Muscle layer of colon (tissue), 2 donors: ENCODE data around the gene HNRNPK.

Experiments
- H3K27ac ChIP-seq: one replicate; pipeline ENCODE4 v1.7.0; 2013; ENCODE audit warnings: low read depth, mild to moderate bottlenecking, low read length, moderate library complexity
- H3K27me3 ChIP-seq, 2 donors: one replicate each; pipeline ENCODE4 v1.7.0; 2013; ENCODE audit warnings: low read length in 2 of 2, mild to moderate bottlenecking in 2 of 2; ENCODE audit not compliant: insufficient read depth in 2 of 2, control insufficient read depth in 1 of 2
- H3K36me3 ChIP-seq: one replicate; pipeline ENCODE4 v1.7.0; 2013; ENCODE audit warnings: mild to moderate bottlenecking, low read length; ENCODE audit not compliant: insufficient read depth
- H3K4me1 ChIP-seq: one replicate; pipeline ENCODE4 v1.7.0; 2013; ENCODE audit warnings: mild to moderate bottlenecking, low read length; ENCODE audit not compliant: insufficient read depth
- H3K4me3 ChIP-seq, 2 donors: one replicate each; pipeline ENCODE4 v1.7.0; 2013; ENCODE audit warnings: low read length in 2 of 2, low read depth in 1 of 2, mild to moderate bottlenecking in 1 of 2, moderate library complexity in 1 of 2
- H3K9ac ChIP-seq: one replicate; pipeline ENCODE4 v1.7.0; 2013; ENCODE audit warnings: low read length
- H3K9me3 ChIP-seq: one replicate; pipeline ENCODE4 v1.7.0; 2013; ENCODE audit warnings: mild to moderate bottlenecking, low read length
- donor health status: abdominal sarcoma.
- donor health status: Adenocarcinoma of cecum.

The HNRNPK gene

DNA sequence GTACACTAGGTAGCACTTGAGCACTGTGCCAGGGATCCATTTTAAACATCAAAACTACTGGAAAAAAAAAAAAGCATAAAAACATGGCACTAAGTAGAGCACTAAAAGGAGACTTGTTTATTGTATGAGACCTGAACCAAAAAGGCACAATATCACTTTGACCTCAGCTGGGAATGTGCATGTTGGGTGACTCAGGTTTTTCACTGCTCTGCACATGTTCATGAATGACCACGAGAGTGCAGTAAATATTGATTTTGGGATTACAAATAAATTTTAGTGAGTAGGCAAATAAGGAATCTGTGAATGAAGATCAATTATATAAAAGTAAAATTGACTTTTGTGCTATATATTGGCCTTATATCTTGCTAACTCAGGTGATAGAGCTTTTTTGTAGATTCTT is 12.4 kb upstream of the HNRNPK start:
- H3K27ac ChIP-seq = no peak overlapping the region
- no peaks in the 10 kb centered on the region for H3K36me3 ChIP-seq
- H3K4me1 ChIP-seq = no peaks in the 10 kb centered on the region
- H3K27me3 ChIP-seq = no peaks in the 10 kb centered on the region
- H3K9ac ChIP-seq = no peak overlapping the region
- H3K9me3 ChIP-seq = no peaks in the 10 kb centered on the region
- no peak overlapping the region for H3K4me3 ChIP-seq

DNA sequence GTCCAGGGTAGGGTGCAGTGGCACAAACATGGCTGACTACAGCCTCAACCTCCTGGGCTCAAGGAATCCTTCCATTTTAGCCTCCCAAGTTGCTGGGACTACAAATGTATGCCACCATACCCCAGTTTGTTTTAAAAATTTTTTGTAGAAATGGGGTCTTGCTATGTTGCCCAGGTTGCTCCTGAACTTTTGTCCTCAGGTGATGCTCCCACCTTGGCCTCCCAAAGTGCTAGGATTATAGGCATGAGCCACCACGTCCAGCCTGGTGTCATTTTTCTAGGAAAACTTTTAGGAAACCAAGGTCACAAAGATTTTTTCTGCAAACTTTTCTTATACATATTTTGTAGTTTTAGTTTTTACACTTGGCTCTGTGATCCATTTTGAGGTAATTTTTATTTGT is 11.3 kb upstream of the HNRNPK start:
- H3K4me3 ChIP-seq = no peak overlapping the region
- H3K27ac ChIP-seq = no peak overlapping the region
- H3K36me3 ChIP-seq = no peaks in the 10 kb centered on the region
- no peaks in the 10 kb centered on the region for H3K9me3 ChIP-seq
- H3K9ac ChIP-seq = no peak overlapping the region
- H3K4me1 ChIP-seq = no peaks in the 10 kb centered on the region
- no peaks in the 10 kb centered on the region for H3K27me3 ChIP-seq

DNA sequence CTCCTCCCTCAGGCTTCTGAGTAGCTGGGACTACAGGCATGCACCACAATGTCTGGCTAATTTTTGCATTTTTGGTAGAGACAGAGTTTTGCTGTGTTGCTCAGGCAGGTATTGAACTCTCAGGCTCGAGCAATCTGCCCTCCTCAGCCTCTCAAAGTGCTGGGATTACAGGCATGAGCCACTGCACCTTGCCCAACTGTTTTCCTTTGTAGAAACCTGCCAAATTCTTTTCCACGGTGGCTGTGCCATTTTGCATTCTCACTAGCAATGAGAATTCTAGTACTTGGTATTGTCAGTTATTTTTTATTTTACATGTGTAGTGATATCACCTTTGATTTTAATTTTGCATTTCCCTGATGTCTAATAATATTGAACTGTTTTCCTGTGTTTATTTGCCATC is 8.4 kb upstream of the HNRNPK start:
- Histone ChIP-seq H3K9me3 (no peaks in the 10 kb centered on the region), H3K27me3 (no peaks in the 10 kb centered on the region), H3K27ac (no peak overlapping the region), H3K36me3 (no peaks in the 10 kb centered on the region), H3K4me3 (no peak overlapping the region), H3K4me1 (no peaks in the 10 kb centered on the region), H3K9ac (no peak overlapping the region)

DNA sequence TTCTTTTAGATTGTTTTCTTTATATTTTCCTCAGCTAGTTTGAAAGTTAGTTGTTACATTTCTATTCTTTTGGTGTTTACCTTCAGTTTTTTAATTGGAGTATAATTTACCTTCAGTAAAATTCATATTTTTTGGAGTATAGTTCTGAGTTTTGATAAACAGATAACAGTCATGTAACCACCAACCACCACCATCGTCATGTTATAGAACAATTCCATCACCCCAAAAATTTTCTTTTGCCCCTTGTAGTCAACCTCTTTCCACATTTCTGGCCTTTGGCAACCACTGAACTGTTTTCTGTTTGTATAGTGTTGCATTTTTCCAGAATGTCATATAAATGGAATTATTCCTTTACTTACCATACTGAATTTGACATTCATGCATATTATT is 7.4 kb upstream of the HNRNPK start:
- H3K4me3 ChIP-seq = no peak overlapping the region
- H3K27me3 ChIP-seq = no peaks in the 10 kb centered on the region
- no peaks in the 10 kb centered on the region for H3K9me3 ChIP-seq
- no peaks in the 10 kb centered on the region for H3K4me1 ChIP-seq
- H3K27ac ChIP-seq = no peak overlapping the region
- H3K9ac ChIP-seq = no peak overlapping the region
- no peaks in the 10 kb centered on the region for H3K36me3 ChIP-seq

DNA sequence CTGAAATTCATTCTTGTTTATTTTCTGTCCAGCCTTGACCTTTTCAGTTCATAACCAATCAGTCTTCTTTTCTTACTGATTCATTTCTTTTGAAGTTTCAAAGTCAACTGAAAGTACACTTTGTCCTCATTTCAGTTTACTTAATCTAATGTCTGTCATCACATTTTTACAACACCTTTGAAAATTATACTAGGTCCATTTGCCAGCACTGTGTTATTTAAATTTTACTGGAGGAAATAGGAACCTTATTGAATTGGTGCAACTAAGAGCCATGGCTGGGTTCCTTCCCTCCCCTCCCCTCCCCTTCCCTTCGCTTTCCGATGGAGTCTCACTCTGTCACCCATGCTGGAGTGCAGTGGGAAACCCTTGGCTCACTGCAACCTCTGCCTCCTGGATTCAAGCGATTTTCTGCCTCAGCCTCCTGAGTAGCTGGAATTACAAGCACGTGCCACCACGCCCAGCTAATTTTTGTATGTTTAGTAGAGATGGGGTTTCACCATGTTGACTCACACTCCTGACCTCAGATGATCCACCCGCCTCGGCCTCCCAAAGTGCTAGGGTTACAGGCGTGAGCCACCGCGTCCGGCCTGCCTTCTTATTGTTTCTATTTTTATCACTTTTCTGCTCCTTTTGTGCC is 6.9 kb upstream of the HNRNPK start:
- H3K9me3 ChIP-seq = no peaks in the 10 kb centered on the region
- H3K36me3 ChIP-seq = no peaks in the 10 kb centered on the region
- H3K9ac ChIP-seq = no peak overlapping the region
- H3K4me3 ChIP-seq = no peak overlapping the region
- no peaks in the 10 kb centered on the region for H3K27me3 ChIP-seq
- H3K4me1 ChIP-seq = no peaks in the 10 kb centered on the region
- no peak overlapping the region for H3K27ac ChIP-seq

DNA sequence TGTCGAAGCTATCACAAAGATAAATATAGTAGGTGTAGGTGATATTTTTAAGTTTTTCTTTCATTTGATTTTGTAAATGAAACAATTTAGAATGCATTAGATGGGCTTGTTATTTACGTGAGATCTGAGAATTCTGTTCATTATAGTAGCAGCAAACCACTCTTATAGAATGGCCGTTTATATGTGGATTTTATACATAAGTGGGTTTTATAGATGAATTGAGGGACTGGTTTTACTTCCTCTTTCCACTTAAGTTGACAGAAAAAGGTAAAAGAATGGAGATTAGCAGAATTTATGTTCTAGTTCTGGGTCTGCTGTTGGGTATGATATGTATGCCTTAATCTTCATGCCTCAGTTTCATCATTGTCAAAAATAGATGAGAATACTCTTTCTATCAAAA is 6.2 kb upstream of the HNRNPK start:
- Histone ChIP-seq H3K4me1 (peaks cover 5% of the 10 kb centered on the region), H3K9ac (no peak overlapping the region), H3K27me3 (no peaks in the 10 kb centered on the region), H3K36me3 (no peaks in the 10 kb centered on the region), H3K27ac (no peak overlapping the region), H3K4me3 (no peak overlapping the region), H3K9me3 (no peaks in the 10 kb centered on the region)

DNA sequence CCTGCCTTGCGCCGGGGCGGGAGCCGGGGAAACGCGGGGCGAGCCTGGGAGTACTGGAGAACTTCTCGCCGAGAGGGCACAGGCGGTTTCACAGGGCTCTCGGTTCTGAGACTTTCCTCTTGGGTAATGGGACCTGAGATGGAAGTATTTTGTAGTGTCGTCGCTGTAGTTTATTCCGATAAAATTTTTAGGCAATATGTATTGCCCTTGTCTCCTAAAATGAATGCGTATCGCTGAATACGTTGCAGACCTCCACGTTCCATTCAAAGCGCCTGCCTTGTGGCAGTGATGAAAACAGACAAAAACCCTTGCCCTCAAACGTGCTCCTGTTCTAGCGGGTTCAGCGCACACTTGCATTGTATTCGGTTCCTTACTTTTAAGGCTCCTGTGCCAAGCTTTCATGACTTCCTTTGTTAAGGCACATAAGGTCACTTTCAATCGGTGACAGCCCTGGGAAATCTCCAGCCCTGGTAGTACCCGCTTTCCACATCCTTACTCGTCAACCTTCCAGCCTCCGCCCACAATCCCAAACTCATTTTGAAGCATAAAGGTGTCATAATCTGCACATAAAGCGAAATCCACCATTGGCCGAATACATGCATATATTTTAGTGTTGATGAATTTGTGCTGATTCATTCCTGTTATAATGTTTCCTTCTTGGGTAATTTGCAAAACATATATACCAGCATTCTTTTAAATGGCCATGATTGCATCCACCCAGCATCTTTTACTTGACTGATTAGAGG is 1.3 kb upstream of the HNRNPK start:
- Histone ChIP-seq H3K4me1 (peaks cover 22% of the 10 kb centered on the region), H3K36me3 (peaks cover 14% of the 10 kb centered on the region), H3K4me3 (peak overlapping the region; percentile 99)

DNA sequence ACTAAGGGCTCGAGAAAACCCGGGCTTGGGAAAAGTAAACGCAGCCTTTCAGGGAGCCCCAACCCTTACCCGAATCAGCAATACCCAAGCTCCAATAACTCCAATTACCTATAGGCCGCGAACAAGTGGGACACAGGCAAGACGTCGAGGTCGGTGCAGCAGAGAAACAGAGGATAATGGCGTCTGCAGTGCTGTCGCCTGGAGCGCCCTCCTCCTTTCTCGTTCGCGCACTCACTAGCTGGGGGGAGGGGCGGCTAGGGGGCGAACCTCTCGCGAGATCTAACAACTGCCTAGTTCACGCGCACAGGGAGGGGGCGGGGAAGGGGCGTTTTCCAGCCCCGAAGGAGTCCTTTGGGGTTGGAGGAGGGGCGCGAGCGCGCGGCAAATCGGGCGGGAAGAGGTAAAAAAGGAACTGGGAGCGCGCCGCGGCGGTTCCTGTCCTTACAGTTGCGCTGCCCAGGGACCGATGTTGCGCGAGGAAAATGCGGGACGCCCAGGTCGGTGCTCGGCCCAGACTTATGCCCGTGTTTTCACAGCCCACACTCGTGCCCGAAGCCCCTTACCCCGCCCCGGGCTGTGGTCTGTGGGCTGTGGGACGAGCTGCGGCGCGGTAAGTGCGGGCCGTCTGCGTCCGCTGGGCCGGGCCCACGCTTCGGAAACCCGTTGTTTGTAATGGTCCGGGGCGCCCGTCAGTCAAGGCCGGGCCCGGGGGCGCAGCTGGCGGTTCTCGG is 545 bp upstream of the HNRNPK start, which contains the start of gene RMI1:
Gene RMI1, plus strand, starts transcription at position 411 of the 731 bp plus-strand sequence. CDS start 20,182 bp downstream, outside the sequence.
- Histone ChIP-seq H3K4me1 (peaks cover 27% of the 10 kb centered on the region), H3K4me3 (peak within 1 kb of the TSS; percentile 99), H3K36me3 (peaks cover 21% of the 10 kb centered on the region), H3K27ac (peak within 1 kb of the TSS; percentile 86), H3K9ac (peak within 1 kb of the TSS; percentile 96), H3K27me3 (no peaks in the 10 kb centered on the region), H3K9me3 (no peaks in the 10 kb centered on the region)

More for the DNA sequence above, 1.3 kb upstream of the HNRNPK start:
- H3K9ac ChIP-seq = peak overlapping the region; percentile 96
- no peaks in the 10 kb centered on the region for H3K27me3 ChIP-seq
- peak overlapping the region; percentile 86 for H3K27ac ChIP-seq
- H3K9me3 ChIP-seq = no peaks in the 10 kb centered on the region

DNA sequence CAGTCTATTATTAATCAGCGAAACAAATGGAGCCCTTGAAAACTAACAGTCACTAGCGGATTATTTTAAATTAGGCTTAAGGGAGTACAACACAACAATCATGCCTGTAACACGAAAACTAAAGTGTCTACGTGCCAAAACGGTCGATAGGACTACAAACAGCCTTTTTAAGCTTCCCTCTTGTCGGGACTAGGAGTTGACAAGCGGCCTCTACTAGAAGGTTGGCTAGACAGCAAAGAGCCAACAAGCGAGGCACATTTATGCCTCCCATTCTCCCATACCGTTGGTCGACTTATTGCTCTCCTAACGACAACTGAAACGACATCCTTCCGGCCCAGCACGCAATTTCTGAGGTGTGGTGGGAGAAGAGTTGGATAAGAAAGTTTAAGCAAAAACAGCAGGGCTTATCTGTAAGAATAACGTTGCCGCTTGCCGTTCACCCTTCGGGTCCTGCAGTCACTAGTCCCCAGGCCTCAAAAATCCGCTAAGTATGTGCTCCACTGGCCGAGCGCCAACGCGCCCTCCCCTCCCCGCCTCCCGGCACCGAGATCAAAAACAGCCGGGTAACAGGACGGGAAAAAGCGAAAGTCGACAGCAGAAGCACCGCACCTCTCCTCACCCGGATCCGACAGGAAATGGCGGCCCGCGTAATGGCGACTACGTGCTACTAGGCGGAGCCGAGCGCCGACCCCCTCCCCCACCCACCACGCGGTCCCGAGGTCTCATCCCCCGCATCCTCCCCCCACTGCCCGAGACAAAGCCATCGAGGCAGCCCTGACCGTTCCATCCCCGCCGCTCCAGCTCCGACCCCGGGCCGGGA is 813 bp downstream of the HNRNPK start:
- Histone ChIP-seq H3K4me1 (peaks cover 31% of the 10 kb centered on the region), H3K36me3 (peaks cover 35% of the 10 kb centered on the region), H3K27ac (peak overlapping the region; percentile 86), H3K27me3 (no peaks in the 10 kb centered on the region), H3K4me3 (peak overlapping the region; percentile 99), H3K9ac (peak overlapping the region; percentile 96), H3K9me3 (no peaks in the 10 kb centered on the region)

DNA sequence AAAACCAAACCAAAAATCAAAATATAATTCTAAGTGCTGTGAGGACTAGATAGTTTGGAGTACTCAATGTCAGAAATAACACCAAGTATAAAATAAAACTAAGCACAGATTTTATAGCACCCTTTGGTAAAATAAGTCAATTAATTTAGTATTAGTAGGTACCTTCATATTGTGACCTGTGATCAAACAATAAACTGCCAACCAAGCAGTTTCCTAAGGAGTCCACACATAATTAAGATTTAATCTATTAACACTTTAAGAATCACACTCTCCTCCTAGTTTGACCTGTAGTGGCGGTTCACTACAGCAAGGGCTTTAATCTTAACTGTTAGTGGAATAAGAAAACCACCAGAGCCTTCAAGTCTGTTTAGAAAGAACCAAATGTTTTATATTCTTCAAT is 2.8 kb downstream of the HNRNPK start:
- peak overlapping the region; percentile 96 for H3K9ac ChIP-seq

DNA sequence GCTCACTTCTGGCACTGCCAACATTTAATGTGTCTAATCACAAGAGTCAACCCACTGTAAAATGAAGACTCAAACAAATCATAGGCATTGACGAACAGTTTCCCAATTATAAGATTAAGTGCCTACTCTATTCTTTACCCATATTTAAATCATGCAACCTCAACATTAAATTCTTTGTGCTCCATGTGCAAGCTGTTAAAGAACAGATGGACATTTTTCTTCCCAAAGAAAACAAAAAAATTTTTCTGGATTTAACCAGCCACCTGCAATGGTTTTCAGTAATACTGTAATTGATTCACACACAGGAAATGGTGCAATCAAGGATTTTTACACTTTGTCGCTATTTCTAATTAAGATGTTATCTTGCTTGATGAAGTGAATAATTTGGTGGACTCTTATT is 3.6 kb downstream of the HNRNPK start:
- Histone ChIP-seq H3K27me3 (no peaks in the 10 kb centered on the region), H3K36me3 (peaks cover 61% of the 10 kb centered on the region), H3K9ac (no peak overlapping the region), H3K4me1 (peaks cover 26% of the 10 kb centered on the region), H3K27ac (no peak overlapping the region), H3K9me3 (no peaks in the 10 kb centered on the region), H3K4me3 (no peak overlapping the region)

More for the DNA sequence above, 2.8 kb downstream of the HNRNPK start:
- Histone ChIP-seq H3K4me3 (peak overlapping the region in 1 of 2 donors; percentile 99), H3K9me3 (no peaks in the 10 kb centered on the region), H3K27me3 (no peaks in the 10 kb centered on the region), H3K4me1 (peaks cover 31% of the 10 kb centered on the region), H3K27ac (no peak overlapping the region), H3K36me3 (peaks cover 53% of the 10 kb centered on the region)
